Measurements from ENCODE around the gene ARHGEF5.
"Not testable (repeated sequence)": the region's sequence is repeated elsewhere in the genome, so short reads cannot be mapped to it uniquely, and the experiment has no call there.

Gene ARHGEF5

DNA sequence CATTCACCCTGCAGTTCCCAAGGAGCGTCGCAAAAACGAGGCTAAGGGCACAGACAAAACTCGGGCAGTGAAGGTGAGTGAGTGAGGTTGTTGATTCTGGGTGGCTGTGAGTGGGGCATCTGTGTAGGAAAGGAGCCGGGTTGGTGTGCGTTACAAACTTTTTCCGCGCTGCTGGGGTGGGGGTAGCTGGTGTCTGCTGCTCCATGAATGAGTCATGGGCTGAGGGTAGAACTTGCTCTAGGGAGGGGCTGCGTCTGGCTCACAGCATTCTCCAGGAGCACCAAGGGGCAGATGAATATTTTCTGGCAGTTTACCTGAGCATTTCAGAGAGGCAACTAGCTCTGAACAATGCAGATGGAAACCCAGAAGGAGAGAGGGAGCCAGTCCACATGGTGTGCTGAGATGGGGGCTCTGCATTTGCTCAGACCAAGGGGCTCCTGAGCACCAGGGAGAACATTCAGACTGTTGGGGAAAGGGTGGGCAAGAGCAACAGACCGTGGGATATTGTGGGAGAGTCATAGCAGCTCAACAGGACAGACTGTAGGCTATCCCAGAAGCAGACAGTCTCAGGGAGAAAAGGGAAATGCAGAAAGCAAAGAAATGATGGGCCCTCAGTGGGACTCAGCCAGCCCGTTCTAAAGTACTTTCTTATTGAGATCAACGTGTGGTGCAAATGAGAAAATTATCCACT lies 29.5 kb downstream of the ARHGEF5 start:
- no peak for DNase-seq

DNA sequence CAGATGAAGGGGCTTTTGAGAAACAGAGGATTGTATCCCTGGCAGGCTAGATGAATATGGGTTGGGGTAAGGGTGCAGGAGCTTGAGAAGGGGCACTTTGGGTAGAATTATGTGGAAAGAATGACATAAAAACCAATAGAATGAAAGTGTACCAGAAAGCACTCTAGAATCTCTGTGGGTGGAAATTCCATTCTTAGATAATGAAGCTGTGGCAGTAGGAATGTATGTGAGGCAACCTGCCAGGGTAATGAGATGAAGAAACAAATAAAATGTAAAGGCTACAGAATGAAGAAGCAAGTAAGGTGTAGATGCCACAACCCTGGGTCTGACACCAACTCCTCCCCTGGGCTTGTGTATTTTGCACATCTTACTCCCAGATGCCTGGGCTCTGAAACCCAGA lies 31.5 kb downstream of the ARHGEF5 start:
- no peak for DNase-seq

DNA sequence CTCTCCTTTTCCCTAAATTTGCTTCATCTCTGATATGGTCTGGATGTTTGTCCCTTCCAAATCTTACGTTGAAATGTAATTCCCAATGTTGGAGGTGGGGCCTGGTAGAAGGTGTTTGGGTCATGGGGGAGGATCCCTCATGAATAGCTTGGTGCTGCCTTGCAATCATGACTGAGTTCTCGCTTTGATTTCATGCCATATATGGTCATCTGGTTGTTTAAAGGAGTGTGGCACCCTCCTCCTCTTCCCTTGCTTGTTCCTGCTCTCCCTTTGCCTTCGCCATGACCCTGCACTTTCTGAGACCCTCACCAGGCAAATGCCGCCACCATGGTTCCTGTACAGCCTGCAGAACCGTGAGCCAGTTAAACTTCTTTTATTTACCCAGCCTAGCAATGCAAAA lies 33.7 kb downstream of the ARHGEF5 start:
- no peak for DNase-seq

GRCh38 chr7:144390481-144390880 lies 35.3 kb downstream of the ARHGEF5 start:
- DNase-seq = no peak

- DNase-seq = no peak
Observed at GRCh38 chr7:144391014-144391413, 35.8 kb downstream of the ARHGEF5 start.

GRCh38 chr7:144391823-144392255 lies 36.6 kb downstream of the ARHGEF5 start:
- DNase-seq = no peak

DNA sequence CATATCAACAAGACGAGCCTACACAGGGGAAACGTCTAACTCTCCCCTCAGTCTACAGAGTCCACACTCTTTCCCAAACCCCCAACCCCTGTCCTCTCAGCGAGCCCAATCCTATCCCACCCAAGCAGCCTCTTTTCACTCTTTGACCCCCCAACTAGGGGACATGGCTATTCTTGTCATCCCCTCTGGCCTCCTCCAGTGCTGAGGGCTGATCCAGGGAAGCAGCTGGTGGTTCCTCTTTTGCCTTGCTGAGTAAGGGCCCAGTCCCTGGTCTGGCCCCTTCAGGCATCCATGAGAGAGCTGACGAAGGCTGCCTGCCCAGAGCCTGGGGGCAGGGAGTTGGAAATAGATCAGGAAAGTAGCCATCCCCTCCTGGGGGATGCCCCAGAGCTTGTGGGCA lies 41.9 kb downstream of the ARHGEF5 start:
- DNase-seq = no peak

DNA sequence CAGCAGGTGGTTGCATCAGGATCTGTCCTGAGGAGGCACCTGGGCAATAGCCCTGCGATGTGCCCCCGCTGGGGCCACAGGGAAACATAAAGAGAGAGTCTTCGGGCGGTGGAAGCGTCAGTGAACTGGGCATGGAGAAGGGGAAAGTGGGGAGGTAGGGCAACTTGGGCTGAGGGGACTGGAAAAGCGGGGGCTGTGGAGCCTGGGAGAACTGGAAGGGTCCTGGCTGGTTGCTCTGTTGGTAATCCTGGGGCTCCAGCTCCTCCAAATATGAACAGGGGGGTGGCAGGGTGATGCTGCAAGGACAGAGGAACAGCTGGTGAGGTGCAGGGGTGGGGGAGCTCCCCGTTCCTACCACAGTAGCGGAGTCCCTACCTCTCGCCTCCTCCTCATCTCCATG lies 43.1 kb downstream of the ARHGEF5 start:
- no peak for DNase-seq

GRCh38 chr7:144398911-144399310 lies 43.7 kb downstream of the ARHGEF5 start:
- DNase-seq = no peak

GRCh38 chr7:144399946-144400345 lies 44.7 kb downstream of the ARHGEF5 start:
- DNase-seq = no peak

- no peak for DNase-seq
Observed at GRCh38 chr7:144401490-144401889, 46.3 kb downstream of the ARHGEF5 start.

DNA sequence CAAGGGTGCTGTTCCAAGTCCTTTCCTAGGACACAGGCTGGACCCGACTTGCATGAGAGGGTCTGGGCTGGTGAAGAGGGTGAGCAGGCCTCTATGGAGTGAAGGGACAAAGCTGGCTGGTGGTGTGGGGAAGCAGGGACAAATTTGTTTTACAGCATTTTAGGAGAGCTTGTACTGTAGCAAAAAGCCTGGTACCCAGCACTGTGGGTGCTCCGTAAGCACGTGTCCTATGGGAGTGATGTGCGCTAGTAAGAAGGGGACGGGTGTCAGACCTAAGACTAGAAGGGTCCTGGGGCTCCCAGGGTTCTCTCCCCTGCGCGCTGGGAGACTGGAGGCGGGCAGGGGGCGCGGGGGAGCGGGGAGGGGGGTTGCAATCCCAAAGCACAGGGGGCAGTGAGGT lies 47.9 kb downstream of the ARHGEF5 start:
- DNase-seq = no peak

GRCh38 chr7:144403649-144404061 lies 48.5 kb downstream of the ARHGEF5 start, which contains the start of gene NOBOX:
Gene NOBOX, minus strand, starts transcription at chr7:144403693.
- DNase-seq = no peak

- DNase-seq = no peak
Observed at GRCh38 chr7:144404946-144405345, 49.7 kb downstream of the ARHGEF5 start.

DNA sequence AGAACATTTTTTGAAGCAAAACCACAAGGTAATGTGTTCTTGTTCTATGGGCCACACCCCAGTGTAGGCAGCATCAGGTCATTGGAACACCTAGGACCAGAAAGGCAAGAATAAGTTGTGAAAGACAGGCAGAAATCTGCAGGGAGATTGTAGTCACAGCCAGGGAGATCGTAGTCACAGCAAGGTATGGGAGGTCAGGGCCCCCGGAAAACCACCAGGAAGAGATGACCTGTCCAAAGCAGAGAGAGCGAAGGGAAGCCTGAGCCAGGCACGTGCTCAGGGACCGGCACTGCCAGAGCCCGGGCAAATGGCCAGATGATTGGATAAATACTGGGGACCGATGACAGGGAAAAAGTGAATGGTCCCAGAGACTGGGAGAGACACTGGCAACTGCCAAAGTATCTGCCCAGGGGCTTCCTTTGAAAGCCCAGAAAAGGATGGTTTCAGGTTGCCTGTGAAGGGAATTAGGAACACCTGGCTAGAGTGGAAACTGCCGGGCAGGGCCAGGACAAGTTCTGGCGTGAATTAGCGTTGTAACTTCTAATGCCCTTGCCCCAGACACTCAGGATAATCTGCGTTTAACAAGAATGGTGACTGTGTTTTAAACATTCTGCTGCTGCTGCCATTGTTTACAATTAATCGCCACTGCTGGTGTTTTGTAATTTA lies 52.2 kb downstream of the ARHGEF5 start:
- no peak for DNase-seq

DNA sequence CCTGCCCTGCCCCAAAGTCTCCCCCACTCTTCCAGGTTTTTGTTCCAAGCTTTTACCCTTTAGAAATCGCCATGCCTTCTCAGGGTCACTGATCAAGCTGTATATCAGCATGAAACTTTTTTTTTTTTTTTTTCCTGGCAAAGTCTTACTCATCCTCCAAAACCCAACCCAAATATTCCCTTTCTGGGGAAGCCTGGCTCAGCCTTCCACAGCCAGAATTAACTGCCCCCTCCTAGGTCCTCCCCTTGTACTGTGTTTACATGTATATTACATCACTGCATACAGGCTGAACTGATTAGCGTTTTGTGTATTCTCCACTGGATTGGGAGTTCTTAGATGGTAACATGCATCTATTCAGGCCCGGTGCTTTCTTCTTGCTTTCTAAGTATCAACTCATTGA lies 52.9 kb downstream of the ARHGEF5 start:
- DNase-seq = no peak

GRCh38 chr7:144410441-144410840 lies 55.2 kb downstream of the ARHGEF5 start:
- no peak for DNase-seq

GRCh38 chr7:144414815-144415214 lies 59.6 kb downstream of the ARHGEF5 start:
- DNase-seq = no peak

DNA sequence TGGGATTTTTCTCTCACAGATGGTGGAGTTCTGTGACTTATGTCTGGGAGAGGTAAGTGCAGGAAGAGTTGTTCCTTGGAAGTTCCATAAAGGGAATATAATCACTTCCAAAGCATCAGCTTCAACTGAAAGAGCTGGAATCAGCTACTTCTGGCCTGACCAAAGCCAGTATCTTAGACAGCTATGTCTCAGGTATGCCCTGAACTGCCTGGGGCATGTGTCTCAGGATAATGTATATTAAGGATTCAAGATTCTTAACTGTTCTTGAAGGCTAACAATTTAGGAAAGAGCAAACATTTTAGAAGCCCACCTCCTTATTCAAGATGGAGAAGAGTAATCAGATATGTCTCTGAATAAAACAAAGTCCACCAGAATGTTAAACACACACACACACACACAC lies 60.7 kb downstream of the ARHGEF5 start:
- no peak for DNase-seq

- DNase-seq = no peak
Observed at GRCh38 chr7:144416341-144416740, 61.1 kb downstream of the ARHGEF5 start.

DNA sequence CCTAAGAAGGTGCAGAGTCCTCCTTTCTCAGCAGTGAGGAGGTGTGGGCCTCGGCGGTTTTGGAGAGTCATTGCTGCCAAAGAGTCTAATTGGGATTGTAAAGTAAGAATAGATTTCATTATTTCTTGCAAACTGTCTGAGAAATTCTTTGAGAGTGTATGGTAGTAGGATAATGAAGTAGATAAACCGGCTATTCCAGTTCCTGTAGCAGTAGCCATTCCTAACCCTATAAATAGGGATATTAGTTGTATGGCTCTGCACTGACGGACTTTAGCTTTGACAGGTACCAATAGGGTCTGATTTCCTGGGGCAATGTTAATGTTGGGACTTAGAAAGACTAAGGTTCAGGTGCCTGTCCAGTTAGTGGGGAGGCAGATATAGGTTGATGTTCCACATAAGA lies 63.7 kb downstream of the ARHGEF5 start:
- not testable (repeated sequence) for DNase-seq

DNA sequence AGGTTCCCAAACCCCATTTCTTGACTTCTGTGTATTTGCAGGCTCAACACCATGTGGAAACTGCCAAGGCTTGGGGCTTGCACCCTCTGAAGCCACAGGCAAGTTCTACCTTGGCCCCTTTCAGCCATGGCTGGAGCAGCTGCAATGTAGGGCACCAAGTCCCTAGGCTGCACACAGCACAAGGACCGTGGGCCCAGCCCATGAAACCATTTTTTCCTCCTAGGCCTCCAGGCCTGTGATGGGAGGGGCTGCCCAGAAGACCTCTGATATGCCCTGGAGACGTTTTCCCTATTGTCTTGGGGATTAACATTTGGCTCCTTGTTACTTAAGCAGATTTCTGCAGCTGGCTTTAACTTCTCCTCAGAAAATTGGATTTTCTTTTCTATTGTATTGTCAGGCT lies 72.3 kb downstream of the ARHGEF5 start:
- DNase-seq = not testable (repeated sequence)

- DNase-seq = no peak
Observed at GRCh38 chr7:144428431-144428830, 73.2 kb downstream of the ARHGEF5 start.

Measured in activated gamma-delta T cell treated with Interleukin-2 at 50 U/mL for 16 hours (primary cell).